Measurements from ENCODE around the gene NPTX1.

GRCh38 chr17:80456465-80457235, 19.8 kb downstream of the NPTX1 start:
- TF ChIP-seq CTCF (IDR thresholded peaks at IDR 0.05; ENCODE audit: insufficient read depth, low read length, poor library complexity, severe bottlenecking) (no peak), EZH2phosphoT487 (conservative IDR thresholded peaks at IDR 0.05; ENCODE audit: low read length) (no peak)
